GM23338 (cell line): ENCODE data around the gene ADGRF1. TPM values are rescaled to one million over a fixed set of nuclear protein-coding genes. Genes with fewer than 3 reads are reported as not detected.
"Not testable (repeated sequence)": the region's sequence is repeated elsewhere in the genome, so short reads cannot be mapped to it uniquely, and the experiment has no call there.

Source experiments
- ATAC-seq: fragments of 200-7000 bp; cut with Tn5 transposase; 3 replicates; pipeline ENCODE4 v1.9.1; 2020
- DNase-seq: peaks from one replicate; pipeline ENCODE4 v3.0.0-alpha.2; 2015; ENCODE audit warnings: low spot score
- H2AFZ ChIP-seq: fragments of 200-600 bp; sonication (generic); 2 replicates; pipeline ENCODE4 v1.8.0; 2016; ENCODE audit warnings: antibody characterized with exemption, mild to moderate bottlenecking, moderate library complexity
- H3F3A ChIP-seq: fragments of 200-600 bp; sonication (generic); replicated peaks from 2 replicates; pipeline ENCODE4 v1.8.0; 2017; ENCODE audit warnings: antibody characterized with exemption, mixed run types, low read depth
- H3K27ac ChIP-seq: fragments of 200-600 bp; sonication (generic); 2 replicates; pipeline ENCODE4 v1.6.1; 2016; ENCODE audit warnings: low read depth
- H3K27me3 ChIP-seq: fragments of 200-600 bp; sonication (generic); 2 replicates; pipeline ENCODE4 v1.8.0; 2016; ENCODE audit warnings: mild to moderate bottlenecking, mixed run types, moderate library complexity; ENCODE audit not compliant: insufficient read depth
- H3K36me3 ChIP-seq: fragments of 200-600 bp; sonication (generic); 2 replicates; pipeline ENCODE4 v1.8.0; 2016; ENCODE audit warnings: mild to moderate bottlenecking; ENCODE audit not compliant: insufficient read depth
- H3K4me1 ChIP-seq: fragments of 200-600 bp; sonication (generic); 2 replicates; pipeline ENCODE4 v1.8.0; 2016; ENCODE audit warnings: mild to moderate bottlenecking, moderate library complexity; ENCODE audit not compliant: insufficient read depth
- H3K4me2 ChIP-seq: fragments of 200-600 bp; sonication (generic); 2 replicates; pipeline ENCODE4 v1.7.1; 2017; ENCODE audit warnings: mixed run types
- H3K4me3 ChIP-seq: fragments of 200-600 bp; sonication (generic); 2 replicates; pipeline ENCODE4 v1.6.1; 2016; ENCODE audit warnings: mixed run types
- H3K79me2 ChIP-seq: fragments of 200-600 bp; sonication (generic); replicated peaks from 2 replicates; pipeline ENCODE4 v1.8.0; 2017; ENCODE audit warnings: mild to moderate bottlenecking; ENCODE audit not compliant: insufficient read depth
- H3K9me2 ChIP-seq: fragments of 200-600 bp; sonication (generic); 2 replicates; pipeline ENCODE4 v1.8.0; 2017; ENCODE audit not compliant: insufficient read depth
- H4K20me1 ChIP-seq: fragments of 200-600 bp; sonication (generic); replicated peaks from 2 replicates; pipeline ENCODE4 v1.8.0; 2017; ENCODE audit warnings: mild to moderate bottlenecking; ENCODE audit not compliant: insufficient read depth
- H3K27ac Mint-ChIP-seq: 2 replicates; pipeline ENCODE4 v1.8.0; 2020; ENCODE audit warnings: inconsistent platforms, mild to moderate bottlenecking, moderate library complexity, mixed read lengths
- H3K27me3 Mint-ChIP-seq: 3 replicates; pipeline ENCODE4 v1.8.0; 2022; ENCODE audit warnings: low read depth, mild to moderate bottlenecking, moderate library complexity, mixed read lengths, inconsistent platforms; ENCODE audit not compliant: insufficient read depth, poor library complexity
- H3K36me3 Mint-ChIP-seq: 3 replicates; pipeline ENCODE4 v1.8.0; 2021; ENCODE audit warnings: low read depth, mild to moderate bottlenecking, inconsistent platforms, moderate library complexity, mixed read lengths
- H3K4me1 Mint-ChIP-seq: 3 replicates; pipeline ENCODE4 v1.8.0; 2020; ENCODE audit warnings: mild to moderate bottlenecking, inconsistent platforms, mixed read lengths
- H3K4me3 Mint-ChIP-seq: 3 replicates; pipeline ENCODE4 v1.8.0; 2021; ENCODE audit warnings: moderate library complexity, mild to moderate bottlenecking, inconsistent platforms, mixed read lengths
- H3K9me3 Mint-ChIP-seq: 3 replicates; pipeline ENCODE4 v1.8.0; 2020; ENCODE audit warnings: moderate library complexity, mild to moderate bottlenecking, inconsistent platforms, mixed read lengths
- CREB1 ChIP-seq: fragments of 250-450 bp; sonication (Bioruptor Pico); IDR thresholded peaks from 2 replicates; pipeline ENCODE4 v1.5.0; 2020; ENCODE audit warnings: low read depth, mild to moderate bottlenecking, moderate library complexity
- EZH2 ChIP-seq: fragments of 200-600 bp; sonication (generic); IDR thresholded peaks from one replicate; pipeline ENCODE4 v1.8.0; 2017; ENCODE audit warnings: antibody characterized with exemption, mild to moderate bottlenecking, low read depth; ENCODE audit not compliant: unreplicated experiment
- JUNB ChIP-seq: IDR thresholded peaks from one replicate; pipeline ENCODE4 v1.6.1; 2016; ENCODE audit warnings: antibody characterized with exemption; ENCODE audit not compliant: unreplicated experiment
- POLR2AphosphoS5 ChIP-seq: IDR thresholded peaks from 2 replicates; pipeline ENCODE4 v1.6.1; 2016; ENCODE audit warnings: antibody characterized with exemption, low read depth
- STAT1 ChIP-seq: IDR thresholded peaks from one replicate; pipeline ENCODE4 v1.6.1; 2016; ENCODE audit warnings: antibody characterized with exemption; ENCODE audit not compliant: unreplicated experiment
- ZNF114 ChIP-seq: fragments of 250-450 bp; sonication (Bioruptor Pico); IDR thresholded peaks from 2 replicates; pipeline ENCODE4 v1.5.0; 2020; ENCODE audit warnings: mild to moderate bottlenecking, moderate library complexity
- ZNF331 ChIP-seq: fragments of 250-450 bp; sonication (Bioruptor Pico); IDR thresholded peaks from 2 replicates; pipeline ENCODE4 v1.5.0; 2020; ENCODE audit warnings: low read depth, mild to moderate bottlenecking, moderate library complexity
- polyA plus RNA-seq: library from polyadenylated mRNA; unstranded; fragments of >200 nt; fragmentation: Nextera tagmentation; extraction: Ambion mirVana; gene quantifications from 2 replicates; pipeline ENCODE4 v1.2.1, GENCODE V29; 2016
- total RNA-seq: library from RNA; depleted of rRNA; stranded (reverse); fragments of >200 nt; shearing (Covaris generic); gene quantifications from 2 replicates; pipeline ENCODE4 v1.2.3, GENCODE V29; 2014
- TF ChIP-seq, protein P1 (sequence below), 2 experiments: fragments of 200-600 bp in 1 of 2; sonication (generic) in 1 of 2; conservative IDR thresholded peaks; 2 replicates each; pipeline versions ENCODE4 v1.5.1 to v1.6.1; 2016 to 2017; ENCODE audit warnings: antibody characterized with exemption in 2 of 2, low read depth in 2 of 2, mild to moderate bottlenecking in 2 of 2, moderate library complexity in 1 of 2
- TF ChIP-seq, protein P2 (sequence below): fragments of 250-450 bp; sonication (Bioruptor Pico); IDR thresholded peaks from 2 replicates; pipeline ENCODE4 v1.5.0; 2020; ENCODE audit warnings: mild to moderate bottlenecking, moderate library complexity

ADGRF1 gene
- total and polyA plus RNA-seq, 2 experiments from 2014 or later = not detected

DNA sequence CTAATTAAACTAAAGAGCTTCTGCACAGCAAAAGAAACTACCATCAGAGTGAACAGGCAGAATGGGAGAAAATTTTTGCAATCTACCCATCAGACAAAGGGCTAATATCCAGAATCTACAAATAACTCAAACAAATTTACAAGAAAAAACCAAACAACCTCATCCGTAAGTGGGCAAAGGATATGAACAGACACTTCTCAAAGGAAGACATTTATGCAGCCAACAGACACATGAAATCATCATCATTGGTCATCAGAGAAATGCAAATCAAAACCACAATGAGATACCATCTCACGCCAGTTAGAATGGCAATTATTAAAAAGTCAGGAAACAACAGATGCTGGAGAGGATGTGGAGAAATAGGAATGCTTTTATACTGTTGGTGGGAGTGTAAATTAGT is 49.7 kb downstream of the ADGRF1 start:
- not testable (repeated sequence) for H3K4me3 Mint-ChIP-seq, H3K9me2 ChIP-seq, H3K4me1 Mint-ChIP-seq, ATAC-seq, H3K27me3 Mint-ChIP-seq, H2AFZ ChIP-seq, H3K27ac ChIP-seq, H3K4me2 ChIP-seq, H3K36me3 Mint-ChIP-seq, H3K79me2 ChIP-seq, H3K36me3 ChIP-seq, H3F3A ChIP-seq, H3K27me3 ChIP-seq, H3K4me3 ChIP-seq, H3K4me1 ChIP-seq, H4K20me1 ChIP-seq, H3K27ac Mint-ChIP-seq, H3K9me3 Mint-ChIP-seq, DNase-seq

DNA sequence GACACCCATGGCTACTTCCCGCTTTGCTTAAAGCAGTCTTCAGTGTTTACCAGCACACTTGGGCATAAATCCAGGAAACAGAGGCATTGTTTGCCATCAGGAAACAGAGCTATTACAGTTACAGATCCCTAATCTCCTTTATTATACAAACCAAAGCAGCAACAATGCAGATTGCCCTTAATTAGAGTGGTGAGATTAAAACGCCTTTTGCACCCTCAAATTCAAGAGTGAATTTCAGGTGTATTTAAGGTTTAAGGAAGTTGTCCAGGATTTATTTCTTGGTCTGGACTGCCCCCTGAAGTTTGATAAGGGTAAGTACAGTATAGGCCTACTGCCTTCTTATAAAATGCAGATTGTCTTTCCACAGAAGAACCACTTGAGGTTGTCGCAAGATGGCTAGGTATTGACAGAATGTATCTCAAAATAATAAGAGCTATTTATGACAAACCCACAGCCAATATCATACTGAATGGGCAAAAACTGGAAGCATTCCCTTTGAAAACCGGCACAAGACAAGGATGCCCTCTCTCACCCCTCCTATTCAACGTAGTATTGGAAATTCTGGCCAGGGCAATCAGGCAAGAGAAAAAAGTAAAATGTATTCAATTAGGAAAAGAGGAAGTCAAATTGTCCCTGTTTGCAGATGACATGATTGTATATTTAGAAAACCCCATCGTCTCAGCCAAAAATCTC is 51.2 kb downstream of the ADGRF1 start:
- ATAC-seq = peak; percentile 73
- not testable (repeated sequence) for H3K4me3 ChIP-seq, H3K27ac Mint-ChIP-seq, H3K27ac ChIP-seq, H3K4me3 Mint-ChIP-seq, H3K4me1 ChIP-seq, H3K4me2 ChIP-seq, H3K9me2 ChIP-seq, H3F3A ChIP-seq, H3K4me1 Mint-ChIP-seq, H3K9me3 Mint-ChIP-seq, H3K36me3 Mint-ChIP-seq, H3K79me2 ChIP-seq, H3K27me3 Mint-ChIP-seq, H2AFZ ChIP-seq, H3K36me3 ChIP-seq, H4K20me1 ChIP-seq, H3K27me3 ChIP-seq
- DNase-seq = peak; percentile 77
- TF ChIP-seq, protein P1, sequence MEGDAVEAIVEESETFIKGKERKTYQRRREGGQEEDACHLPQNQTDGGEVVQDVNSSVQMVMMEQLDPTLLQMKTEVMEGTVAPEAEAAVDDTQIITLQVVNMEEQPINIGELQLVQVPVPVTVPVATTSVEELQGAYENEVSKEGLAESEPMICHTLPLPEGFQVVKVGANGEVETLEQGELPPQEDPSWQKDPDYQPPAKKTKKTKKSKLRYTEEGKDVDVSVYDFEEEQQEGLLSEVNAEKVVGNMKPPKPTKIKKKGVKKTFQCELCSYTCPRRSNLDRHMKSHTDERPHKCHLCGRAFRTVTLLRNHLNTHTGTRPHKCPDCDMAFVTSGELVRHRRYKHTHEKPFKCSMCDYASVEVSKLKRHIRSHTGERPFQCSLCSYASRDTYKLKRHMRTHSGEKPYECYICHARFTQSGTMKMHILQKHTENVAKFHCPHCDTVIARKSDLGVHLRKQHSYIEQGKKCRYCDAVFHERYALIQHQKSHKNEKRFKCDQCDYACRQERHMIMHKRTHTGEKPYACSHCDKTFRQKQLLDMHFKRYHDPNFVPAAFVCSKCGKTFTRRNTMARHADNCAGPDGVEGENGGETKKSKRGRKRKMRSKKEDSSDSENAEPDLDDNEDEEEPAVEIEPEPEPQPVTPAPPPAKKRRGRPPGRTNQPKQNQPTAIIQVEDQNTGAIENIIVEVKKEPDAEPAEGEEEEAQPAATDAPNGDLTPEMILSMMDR (conservative IDR thresholded peaks at IDR 0.05; ENCODE audit: low read depth in 2 of 2) = peak; percentile 74 to 84

DNA sequence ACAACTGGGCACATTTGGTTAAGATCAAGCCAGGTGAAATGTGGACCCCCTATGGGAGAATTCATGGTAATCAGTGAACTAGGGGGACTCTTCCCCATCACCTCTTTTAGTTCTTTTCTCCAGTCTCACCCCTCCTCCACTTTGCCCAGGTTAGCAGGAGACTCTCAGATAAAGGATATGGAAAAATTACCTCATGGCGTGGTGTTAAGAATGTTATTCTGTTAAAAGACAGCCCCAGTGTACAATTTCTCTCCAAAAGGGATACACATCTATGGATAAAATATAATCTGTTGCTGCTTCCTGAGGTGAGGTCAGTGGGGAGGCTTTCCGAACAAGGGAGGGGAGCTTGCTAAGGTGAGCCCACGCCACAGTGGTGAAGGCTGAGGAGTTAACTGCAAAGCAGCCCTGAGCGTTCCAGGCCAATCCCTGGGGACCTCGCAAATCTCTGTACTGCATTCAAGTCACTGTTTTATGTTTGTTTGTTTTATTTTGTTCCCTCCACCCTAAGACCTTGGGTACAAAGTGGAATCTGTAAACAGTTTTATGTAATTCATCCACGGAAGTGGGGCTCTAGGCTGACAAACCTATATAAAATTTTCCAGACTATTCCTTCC is 52.0 kb downstream of the ADGRF1 start:
- H3K4me3 ChIP-seq = no peak overlapping the region
- peak; percentile 57 for ATAC-seq
- H3K27me3 ChIP-seq = no peaks in the 10 kb centered on the region
- DNase-seq = peak; percentile 14
- no peaks in the 10 kb centered on the region for H3K36me3 ChIP-seq
- Mint-ChIP-seq H3K36me3 (no peaks in the 10 kb centered on the region), H3K27me3 (peaks cover 7% of the 10 kb centered on the region), H3K4me1 (no peaks in the 10 kb centered on the region), H3K9me3 (no peaks in the 10 kb centered on the region), H3K27ac (no peak overlapping the region), H3K4me3 (no peak overlapping the region)
- peak overlapping the region; percentile 29; the same call in 1 of the 2 replicates for H2AFZ ChIP-seq
- H3K9me2 ChIP-seq = no peaks in the 10 kb centered on the region
- no peak overlapping the region for H3K27ac ChIP-seq
- no peaks in the 10 kb centered on the region for H3K79me2 ChIP-seq
- no peak overlapping the region for H3K4me2 ChIP-seq
- no peaks in the 10 kb centered on the region for H3K4me1 ChIP-seq
- no peaks in the 10 kb centered on the region for H4K20me1 ChIP-seq
- no peaks in the 10 kb centered on the region for H3F3A ChIP-seq
- no peak for TF ChIP-seq EZH2
- no peak for TF ChIP-seq ZNF114 (CRISPR knock-in tag)
- TF ChIP-seq POLR2AphosphoS5 = no peak
- no peak for TF ChIP-seq JUNB
- TF ChIP-seq ZNF331 (CRISPR knock-in tag) = no peak
- no peak for TF ChIP-seq STAT1
- TF ChIP-seq, protein P2, sequence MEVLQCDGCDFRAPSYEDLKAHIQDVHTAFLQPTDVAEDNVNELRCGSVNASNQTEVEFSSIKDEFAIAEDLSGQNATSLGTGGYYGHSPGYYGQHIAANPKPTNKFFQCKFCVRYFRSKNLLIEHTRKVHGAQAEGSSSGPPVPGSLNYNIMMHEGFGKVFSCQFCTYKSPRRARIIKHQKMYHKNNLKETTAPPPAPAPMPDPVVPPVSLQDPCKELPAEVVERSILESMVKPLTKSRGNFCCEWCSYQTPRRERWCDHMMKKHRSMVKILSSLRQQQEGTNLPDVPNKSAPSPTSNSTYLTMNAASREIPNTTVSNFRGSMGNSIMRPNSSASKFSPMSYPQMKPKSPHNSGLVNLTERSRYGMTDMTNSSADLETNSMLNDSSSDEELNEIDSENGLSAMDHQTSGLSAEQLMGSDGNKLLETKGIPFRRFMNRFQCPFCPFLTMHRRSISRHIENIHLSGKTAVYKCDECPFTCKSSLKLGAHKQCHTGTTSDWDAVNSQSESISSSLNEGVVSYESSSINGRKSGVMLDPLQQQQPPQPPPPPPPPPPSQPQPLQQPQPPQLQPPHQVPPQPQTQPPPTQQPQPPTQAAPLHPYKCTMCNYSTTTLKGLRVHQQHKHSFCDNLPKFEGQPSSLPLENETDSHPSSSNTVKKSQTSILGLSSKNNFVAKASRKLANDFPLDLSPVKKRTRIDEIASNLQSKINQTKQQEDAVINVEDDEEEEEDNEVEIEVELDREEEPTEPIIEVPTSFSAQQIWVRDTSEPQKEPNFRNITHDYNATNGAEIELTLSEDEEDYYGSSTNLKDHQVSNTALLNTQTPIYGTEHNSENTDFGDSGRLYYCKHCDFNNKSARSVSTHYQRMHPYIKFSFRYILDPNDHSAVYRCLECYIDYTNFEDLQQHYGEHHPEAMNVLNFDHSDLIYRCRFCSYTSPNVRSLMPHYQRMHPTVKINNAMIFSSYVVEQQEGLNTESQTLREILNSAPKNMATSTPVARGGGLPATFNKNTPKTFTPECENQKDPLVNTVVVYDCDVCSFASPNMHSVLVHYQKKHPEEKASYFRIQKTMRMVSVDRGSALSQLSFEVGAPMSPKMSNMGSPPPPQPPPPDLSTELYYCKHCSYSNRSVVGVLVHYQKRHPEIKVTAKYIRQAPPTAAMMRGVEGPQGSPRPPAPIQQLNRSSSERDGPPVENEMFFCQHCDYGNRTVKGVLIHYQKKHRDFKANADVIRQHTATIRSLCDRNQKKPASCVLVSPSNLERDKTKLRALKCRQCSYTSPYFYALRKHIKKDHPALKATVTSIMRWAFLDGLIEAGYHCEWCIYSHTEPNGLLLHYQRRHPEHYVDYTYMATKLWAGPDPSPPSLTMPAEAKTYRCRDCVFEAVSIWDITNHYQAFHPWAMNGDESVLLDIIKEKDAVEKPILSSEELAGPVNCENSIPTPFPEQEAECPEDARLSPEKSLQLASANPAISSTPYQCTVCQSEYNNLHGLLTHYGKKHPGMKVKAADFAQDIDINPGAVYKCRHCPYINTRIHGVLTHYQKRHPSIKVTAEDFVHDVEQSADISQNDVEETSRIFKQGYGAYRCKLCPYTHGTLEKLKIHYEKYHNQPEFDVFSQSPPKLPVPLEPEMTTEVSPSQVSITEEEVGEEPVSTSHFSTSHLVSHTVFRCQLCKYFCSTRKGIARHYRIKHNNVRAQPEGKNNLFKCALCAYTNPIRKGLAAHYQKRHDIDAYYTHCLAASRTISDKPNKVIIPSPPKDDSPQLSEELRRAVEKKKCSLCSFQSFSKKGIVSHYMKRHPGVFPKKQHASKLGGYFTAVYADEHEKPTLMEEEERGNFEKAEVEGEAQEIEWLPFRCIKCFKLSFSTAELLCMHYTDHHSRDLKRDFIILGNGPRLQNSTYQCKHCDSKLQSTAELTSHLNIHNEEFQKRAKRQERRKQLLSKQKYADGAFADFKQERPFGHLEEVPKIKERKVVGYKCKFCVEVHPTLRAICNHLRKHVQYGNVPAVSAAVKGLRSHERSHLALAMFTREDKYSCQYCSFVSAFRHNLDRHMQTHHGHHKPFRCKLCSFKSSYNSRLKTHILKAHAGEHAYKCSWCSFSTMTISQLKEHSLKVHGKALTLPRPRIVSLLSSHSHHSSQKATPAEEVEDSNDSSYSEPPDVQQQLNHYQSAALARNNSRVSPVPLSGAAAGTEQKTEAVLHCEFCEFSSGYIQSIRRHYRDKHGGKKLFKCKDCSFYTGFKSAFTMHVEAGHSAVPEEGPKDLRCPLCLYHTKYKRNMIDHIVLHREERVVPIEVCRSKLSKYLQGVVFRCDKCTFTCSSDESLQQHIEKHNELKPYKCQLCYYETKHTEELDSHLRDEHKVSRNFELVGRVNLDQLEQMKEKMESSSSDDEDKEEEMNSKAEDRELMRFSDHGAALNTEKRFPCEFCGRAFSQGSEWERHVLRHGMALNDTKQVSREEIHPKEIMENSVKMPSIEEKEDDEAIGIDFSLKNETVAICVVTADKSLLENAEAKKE (CRISPR knock-in tag) = no peak
- no peak for TF ChIP-seq CREB1 (CRISPR knock-in tag)
